ENCODE data around the gene CLPX.
"Not testable (repeated sequence)": the region's sequence is repeated elsewhere in the genome, so short reads cannot be mapped to it uniquely, and the experiment has no call there.

- TF ChIP-seq CTCF (conservative IDR thresholded peaks at IDR 0.05; ENCODE audit: low read length); EZH2phosphoT487 (IDR thresholded peaks at IDR 0.05; ENCODE audit: borderline replicate concordance): not testable (repeated sequence)
Observed at GRCh38 chr15:65226901-65227300, 41.8 kb upstream of the CLPX start.
